ENCODE data around the gene FCHSD2.
"Not testable (repeated sequence)": the region's sequence is repeated elsewhere in the genome, so short reads cannot be mapped to it uniquely, and the experiment has no call there.

FCHSD2 gene

DNA sequence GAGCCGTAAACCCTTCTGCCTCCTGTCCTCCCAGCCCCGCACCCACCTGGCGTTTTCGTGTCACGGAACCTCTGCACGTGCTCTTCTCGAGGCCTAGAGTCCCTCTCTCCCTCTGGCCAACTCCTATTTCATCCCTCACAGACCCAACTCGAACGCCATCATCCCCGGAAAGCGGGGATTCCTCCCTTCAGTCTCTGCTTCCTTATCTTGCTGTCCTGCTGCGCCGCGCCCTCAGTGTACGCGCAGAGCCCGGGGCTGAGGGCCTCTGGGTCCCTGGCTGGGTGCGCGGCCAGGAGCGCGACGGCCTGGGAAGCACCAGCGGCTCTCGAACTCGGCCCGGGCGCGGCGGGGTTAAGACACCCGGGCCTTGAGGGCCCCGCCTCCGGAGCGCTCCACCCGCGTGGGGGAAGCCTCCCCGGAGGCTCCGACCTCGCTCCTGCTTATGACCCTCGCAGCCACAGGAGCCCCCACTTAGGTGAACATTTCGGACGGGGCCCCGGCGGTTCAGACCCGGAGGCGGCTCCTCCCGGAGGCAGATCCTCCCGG is 328.3 kb downstream of the FCHSD2 start:
- DNase-seq = peak; percentile 76

DNA sequence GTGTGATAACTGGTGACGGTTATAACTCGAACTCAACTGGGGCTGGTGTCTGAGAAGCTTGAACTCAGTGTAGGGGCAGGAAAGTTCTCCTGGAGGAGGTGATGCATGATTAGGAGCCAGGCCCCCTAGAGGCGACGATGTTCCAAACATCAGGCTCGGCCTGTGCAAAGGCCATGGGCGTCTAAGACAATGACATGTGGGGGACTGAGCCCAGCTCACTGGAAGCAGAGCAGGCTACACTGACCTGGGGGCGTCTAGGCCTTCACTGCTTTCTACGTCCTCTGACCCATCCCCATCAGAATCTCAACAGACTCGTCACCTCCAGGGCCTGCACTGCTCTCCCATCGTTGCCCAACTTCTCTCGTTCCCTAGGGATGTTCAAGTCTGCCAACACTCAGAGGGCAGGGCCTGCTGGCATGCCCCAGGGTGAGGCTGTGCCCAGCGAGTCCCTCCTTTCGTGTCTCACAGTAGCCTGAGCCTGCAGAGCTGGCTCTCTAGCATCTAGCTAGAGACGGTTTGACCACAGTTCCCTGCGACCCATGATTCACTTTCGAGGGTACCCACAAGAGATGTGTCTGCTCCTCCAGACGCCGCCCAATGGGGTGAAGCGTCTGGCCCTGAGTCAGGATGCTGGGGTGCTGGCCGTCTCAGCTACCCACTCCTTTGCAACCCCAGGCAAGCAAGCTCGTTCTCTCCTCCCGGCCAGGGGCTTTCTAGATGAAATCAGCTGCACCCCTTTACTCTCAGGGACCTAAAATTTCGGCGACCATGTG is 329.0 kb downstream of the FCHSD2 start:
- DNase-seq = peak; percentile 46

DNA sequence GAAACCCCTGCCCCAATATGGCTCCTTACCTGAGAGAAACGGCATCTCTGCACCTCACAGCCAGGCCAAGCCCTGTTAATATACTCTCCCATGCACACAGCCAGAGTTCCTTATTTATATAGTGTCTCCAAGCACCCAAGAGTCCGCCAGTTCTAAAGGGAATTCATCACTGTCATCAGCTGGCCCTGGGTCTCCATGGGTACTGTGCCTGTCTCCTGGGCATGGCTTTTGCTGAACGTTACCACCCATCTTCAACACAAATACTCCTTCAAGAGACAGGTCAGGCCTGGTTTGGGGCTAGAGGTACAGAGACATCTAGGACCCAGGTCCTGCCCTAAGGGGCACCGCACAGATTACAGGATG is 329.5 kb downstream of the FCHSD2 start:
- no peak for DNase-seq

DNA sequence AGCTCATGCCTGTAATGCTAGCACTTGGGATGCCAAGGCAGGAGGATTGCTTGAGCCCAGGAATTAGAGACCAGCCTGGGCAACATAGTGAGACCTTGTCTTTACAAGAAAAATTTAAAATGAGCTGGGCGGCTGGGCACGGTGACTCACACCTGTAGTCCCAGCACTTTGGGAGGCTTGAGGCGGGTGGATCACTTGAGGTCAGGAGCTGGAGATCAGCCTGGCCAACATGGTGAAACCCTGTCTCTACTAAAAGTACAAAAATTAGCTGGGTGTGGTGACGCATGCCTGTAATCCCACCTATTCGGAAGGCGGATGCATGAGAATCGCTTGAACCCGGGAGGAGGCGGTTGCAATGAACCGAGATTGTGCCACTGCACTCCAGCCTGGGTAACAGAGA is 330.4 kb downstream of the FCHSD2 start:
- DNase-seq = not testable (repeated sequence)

DNA sequence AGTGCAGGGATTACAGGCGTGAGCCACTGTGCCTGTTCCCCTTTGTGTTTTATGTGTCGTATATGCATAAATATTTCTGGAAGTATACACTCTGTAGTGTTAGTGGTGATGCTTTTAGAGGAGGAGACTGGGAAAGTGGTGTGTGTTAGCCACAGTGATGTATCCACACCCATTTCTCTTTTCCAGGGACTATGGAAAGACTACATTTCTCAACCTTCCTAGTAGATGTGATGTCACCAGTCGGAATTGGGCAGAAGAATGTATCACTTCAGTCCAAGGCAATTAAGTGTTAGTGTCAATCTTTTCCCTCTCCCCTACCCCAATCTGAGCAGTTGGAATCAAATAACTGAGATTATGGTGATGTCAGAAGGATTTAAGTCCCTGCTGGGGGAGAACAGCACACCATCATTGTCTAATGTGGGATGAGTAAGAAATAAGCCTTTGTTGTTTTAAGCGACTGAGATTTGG is 333.8 kb downstream of the FCHSD2 start:
- no peak for DNase-seq

DNA sequence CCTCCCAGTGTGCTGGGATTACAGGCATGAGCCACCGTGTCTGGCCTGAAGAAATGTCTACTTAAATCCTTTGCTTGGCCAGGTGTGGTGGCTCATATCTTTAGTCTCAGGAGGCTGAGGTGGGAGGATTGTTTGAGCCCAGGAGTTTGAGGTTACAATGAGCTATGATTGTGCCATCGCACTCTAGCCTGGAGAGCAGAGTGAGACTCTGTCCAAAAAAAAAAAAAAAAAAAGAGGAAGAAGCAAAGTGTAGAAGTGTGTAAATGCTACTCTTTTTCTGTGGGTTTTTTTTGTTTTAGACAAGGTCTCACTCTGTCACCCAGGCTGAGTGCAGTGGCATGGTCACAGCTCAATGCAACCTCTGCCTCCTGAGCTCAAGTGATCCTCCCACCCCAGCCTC is 334.3 kb downstream of the FCHSD2 start:
- no peak for DNase-seq

DNA sequence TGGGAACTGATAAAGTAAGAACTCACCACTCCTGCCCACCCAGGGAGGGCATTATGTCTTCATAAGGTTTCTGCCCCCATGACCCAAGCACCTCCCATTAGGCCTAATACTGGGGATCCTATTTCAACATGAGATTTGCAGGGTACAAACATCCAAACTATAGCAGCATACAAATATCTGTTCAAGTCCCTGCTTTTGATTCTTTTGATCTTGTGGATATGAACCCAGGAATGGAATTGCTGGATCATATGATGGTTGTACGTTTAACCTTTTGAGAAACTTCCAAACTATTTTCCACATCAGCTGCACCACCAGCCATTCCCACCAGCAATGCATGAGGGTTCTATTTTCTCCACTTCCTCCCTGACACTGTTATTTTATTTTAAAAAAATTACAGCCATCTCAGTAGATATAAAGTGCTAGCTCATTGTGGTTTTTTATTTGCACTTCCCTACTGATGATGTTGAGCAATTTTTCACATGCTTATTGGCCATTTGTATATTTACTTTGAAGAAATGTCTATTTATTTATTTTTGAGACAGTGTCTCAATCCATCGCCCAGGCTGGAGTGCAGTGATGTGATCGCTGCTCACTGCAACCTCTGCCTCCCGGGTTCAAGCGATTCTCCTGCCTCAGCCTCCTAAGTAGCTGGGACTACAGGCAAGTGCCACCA is 335.0 kb downstream of the FCHSD2 start:
- DNase-seq = no peak

DNA sequence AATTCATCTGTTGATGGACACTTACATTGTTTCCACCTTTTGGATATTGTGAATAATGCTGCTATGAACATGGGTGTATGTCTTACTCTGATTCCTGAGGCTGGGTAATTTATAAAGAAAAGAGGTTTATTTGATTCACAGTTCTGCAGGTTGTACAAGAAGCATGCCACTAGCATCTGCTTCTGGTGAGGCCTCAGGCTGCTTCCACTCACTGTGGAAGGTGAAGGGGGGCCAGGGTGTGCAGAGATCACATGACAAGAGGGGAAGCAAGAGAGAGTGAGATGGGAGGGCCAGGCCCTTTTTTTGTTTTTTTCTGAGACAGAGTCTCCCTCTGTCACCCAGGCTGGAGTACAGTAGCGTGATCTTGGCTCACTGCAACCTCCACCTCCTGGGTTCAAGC is 335.7 kb downstream of the FCHSD2 start:
- not testable (repeated sequence) for DNase-seq

DNA sequence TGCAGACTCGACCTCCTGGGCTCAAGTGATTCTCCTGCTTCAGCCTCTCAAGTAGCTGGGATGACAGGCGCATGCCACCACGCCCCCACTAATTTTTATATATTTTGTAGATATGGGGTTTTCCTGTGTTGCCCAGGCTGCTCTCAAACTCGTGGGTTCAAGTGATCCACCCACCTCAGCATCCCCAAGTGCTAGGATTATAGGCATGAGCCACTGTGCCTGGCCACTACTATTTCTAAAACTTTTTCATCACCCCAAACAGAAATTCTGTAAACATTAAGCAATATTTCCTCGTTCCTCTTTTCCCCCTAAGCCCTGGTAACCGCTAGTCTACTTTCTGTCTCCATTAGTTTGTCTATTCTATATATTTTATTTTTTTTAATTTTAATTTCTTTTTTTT is 336.9 kb downstream of the FCHSD2 start:
- no peak for DNase-seq

DNA sequence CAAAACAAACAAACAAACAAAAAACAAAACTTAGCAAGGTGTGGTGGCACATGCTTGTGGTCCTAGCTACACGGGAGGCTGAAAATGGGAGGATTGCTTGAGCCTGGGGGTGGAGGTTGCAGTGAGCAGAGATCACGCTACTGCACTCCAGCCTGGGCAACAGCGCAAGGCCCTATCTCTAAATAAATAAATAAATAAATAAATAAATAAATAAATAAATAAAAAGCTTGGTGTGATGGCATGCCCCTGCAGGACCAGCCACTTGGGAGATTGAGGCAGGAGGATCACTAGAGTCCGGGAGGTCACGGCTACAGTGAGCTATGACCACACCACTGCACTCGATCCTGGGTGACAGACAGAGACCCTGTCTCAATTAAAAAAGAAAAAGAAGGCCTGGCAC is 339.3 kb downstream of the FCHSD2 start:
- DNase-seq = no peak

DNA sequence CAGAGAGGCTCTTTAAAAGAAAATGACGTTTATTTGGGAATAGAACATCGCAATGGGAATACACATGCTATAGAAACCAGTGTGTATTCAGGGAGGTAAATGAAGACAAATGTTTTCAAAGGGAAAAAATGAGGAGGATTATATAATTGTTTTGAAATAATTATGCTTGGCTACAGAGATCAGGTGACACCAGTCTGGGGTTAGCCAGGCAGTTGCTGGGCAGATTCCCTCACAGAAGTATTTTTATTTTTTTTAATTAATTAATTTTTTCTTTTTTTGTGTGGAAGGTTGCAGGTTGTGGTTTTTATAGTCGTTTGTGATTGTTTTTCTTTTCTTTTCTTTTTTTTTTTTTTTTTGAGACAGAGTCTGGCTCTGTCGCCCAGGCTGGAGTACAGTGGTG is 342.7 kb downstream of the FCHSD2 start:
- no peak for DNase-seq

DNA sequence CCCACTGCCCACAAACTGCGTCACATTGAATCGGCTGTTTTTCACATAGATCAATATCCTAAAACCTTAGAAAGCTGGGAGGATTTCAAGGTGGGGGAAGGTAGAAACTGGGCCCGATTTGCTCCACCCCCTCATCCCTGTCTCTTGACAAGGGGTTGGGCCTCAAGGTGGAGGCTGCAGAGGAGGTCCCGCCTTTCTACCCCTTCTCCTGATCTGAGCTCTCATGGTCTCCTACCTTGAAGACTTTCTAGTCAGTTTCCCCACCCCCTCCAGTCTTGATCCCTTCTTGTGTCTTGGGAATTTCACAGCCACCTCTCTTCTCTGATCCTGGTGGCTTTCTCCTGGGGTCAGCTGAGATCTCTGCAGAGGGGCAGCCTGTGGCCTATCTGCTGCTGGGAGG is 343.8 kb downstream of the FCHSD2 start:
- DNase-seq = no peak

DNA sequence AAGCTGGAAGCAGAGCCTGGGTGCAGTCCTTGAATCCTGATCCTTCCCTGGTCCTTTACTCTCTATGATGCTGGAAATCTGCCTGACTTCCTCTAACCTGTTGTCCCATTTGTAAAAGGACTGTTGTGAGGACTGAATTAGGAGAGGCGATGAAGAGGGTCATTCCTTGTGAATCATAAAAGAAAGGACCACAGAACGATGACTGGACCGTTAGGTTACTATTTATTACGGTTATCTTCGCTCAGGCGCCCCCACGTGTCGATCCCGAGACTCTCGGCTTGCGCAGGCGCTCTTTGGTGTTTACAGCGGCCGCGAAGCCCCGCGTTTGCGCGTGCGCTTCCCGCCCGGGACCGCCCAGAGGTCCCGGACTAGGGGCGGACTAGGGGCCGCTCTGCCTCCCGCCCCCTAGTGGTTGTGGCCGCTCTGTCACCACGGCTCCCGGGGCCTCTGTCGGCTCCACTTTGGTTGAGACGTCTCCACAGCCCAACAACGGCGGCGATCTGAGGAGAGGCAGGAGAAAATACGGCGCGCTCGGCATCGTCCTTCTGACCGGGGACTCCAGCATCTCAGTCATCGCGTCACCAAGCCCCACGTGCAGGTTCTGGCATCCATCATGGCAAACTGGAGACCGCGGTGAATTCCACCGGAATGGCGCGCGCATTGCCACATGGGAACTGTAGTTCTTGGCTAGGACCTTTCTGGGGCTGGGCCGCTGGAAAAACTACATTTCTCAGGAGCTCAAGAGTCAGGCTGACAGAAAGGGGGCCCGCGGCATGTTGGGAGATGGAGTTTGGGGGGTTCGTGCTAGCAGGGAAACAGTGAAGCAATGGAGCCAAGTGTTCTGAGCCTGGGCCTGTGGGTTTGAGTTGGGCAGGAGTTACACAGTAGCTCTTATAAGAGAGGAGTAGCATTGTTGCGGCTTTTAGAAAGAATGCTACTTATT is 348.4 kb downstream of the FCHSD2 start, which contains the start of gene STARD10:
Gene STARD10, minus strand, starts transcription at position 623 of the 943 bp plus-strand sequence. CDS start 12,866 bp downstream, outside the sequence.
- DNase-seq = peak; percentile 90

DNA sequence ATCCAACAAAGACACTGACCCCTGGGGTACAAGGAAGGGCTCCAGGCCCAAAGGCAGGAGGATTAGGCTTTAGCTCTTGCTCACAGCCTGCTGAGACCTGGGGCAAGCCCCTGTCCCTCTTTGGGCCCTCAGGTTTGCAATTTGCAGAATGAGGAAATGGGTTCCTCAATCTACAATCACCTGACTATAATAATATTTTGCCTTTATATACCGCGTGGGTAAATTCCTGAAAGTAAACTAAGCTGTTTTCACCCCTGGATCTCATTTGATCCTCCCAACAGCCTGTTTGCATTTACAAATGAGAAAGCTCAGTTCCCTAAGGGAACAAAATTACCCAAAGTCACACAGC is 349.1 kb downstream of the FCHSD2 start:
- DNase-seq = no peak

DNA sequence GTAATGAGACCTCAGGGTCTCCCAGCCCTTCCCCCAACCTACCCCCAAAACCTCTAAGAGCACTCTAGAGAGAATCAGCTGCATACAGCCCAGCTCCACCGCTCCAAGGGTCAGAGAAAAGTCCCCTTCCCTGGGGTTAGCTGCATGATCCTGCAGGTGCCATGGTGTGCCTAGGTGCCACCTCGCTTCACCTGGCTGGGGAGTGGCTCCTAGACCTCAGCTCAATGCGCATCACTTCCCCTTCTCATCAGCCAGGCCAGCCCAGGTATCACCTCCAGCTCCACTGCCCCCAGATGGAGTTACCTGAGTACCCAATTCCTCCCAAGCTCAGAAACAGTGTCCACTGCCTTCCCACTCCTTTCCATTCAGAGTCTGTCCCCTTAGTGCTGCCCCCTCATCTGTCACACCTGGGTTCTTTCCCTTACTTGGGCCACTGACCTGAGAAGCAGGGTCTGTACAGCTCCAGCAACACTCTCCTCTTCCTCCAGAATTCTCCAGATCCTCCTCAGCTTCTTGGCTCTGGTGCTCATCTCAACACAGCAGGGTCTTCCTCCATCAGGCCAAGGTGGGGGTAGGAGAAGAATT is 349.6 kb downstream of the FCHSD2 start:
- DNase-seq = no peak

DNA sequence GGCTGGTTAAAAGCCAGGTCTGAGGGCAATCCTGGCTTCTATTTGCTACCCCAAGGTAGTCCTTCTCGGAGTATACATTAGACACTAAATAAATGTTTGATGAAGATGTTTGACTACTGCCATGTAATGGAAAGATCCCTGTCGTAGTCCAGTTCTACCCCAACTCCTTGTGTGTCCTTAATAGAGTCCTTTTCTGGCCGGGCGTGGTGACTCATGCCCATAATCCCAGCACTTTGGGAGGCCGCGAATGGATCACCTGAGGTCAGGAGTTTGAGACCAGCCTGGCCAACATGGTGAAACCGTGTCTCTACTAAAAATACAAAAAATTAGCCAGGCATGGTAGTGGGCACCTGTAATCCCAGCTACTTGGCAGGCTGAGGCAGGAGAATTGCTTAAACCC is 350.9 kb downstream of the FCHSD2 start:
- not testable (repeated sequence) for DNase-seq

DNA sequence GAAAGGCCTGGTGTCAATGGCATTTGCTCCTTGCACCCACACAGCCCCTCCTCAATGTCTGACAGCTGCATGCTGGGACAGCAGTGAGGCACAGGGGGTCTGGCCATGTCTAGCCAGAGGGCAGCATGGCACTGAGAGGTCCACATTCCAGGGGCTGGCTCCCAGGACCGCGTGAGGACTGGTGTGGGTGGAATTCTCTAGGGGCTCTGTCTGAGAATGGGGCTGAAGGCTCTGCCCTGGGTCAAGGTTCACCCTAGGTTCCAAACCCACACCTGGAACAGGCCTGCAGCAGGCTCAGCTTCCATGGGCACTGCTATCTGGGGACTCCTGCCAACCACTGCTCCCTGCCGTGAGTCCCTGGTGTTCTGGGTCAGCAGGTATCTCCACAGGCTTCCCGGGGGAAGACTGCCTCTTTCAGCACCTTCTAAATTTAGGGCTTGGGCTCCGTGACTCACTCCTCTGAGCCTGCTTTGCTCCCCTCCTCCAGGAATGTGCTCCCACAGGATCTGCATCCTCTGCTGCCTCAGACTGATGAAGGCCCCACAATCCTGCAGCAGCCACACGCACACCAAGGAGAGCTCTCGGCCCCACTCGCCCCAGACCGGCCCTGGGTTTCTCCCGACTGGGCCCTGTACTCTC is 352.5 kb downstream of the FCHSD2 start:
- no peak for DNase-seq

DNA sequence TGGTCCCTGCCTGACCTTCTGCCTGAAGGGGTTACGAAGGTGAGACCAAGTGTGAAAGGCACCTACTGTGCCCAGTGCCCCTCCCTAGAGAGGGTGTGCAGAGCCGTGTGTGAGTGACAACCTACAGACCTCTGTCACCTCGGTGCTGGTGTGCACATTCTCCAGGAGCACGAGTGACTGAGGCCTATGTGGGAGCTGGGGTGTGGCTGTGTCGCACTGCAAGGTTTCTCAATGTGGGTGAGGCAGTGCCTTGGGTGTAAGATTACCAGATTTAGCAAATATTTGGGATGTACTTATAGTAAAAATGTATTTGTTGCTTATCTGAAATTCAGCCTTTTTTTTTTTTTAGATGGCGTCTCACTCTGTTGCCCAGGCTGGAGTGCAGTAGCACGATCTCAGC is 353.9 kb downstream of the FCHSD2 start:
- DNase-seq = no peak

DNA sequence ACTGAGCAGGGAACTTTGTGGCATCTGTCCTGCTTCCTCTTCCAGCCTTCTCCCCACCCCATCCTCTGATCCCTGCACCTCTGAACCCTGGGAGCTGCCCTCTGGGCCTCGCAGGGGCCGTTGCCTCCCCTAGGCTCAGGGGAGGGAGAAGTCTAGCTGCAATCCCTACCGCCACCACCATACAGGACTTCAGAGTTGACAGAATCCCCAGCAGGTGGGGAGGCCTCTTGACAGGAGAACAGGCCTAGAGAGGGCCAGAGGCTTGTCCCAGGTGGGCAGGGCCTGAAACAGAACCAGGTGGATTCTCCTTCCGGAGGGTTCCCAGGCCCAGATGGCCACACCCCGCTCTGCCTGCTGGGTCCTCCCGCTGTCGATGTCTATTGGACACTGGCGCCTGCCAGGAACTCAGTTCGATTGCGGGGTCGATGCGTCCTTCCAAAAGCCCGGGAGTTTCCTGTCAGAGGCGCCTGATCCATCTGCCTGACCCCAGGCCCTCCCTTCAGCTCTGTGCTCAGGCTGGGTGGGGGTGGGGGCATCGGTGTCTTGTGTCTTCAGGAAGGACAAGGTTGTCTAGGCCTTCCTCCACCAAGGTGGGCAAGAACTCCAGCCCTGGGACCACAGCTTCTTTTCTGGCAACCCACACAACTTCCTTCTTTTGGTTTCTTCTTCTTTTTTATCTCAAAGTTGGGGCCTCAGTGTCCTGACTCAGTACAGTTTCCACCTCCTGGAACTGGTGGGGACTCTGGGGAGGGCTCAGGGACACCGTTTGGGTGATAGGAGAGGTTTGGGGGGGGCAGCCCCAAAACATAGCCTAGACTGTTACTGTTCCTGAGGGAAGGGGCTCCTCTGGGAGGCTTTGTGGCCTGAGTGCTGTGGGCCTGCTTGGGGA is 354.7 kb downstream of the FCHSD2 start:
- no peak for DNase-seq

Measured in T-helper 9 cell (primary cell).